B cell (primary cell): Measurements from ENCODE around the gene SPRR1A. TPM values are rescaled to one million over a fixed set of nuclear protein-coding genes. Genes with fewer than 3 reads are reported as not detected.

Experiments
- ATAC-seq: fragments of 200-7000 bp; cut with Tn5 transposase; one replicate; pipeline ENCODE4 v1.10.0; 2021; ENCODE audit warnings: low read depth, mild to moderate bottlenecking, moderate number of reproducible peaks, moderate library complexity
- CTCF ChIA-PET: fragments of 350-600 bp; sonication (Branson Sonifier 250); formaldehyde crosslinking; loops from one replicate; lab custom pipeline; 2021; ENCODE audit warnings: antibody characterized with exemption, inconsistent platforms; lab: Charles Lee
- POLR2A ChIA-PET: fragments of 350-600 bp; sonication (Branson Sonifier 250); formaldehyde crosslinking; loops from one replicate; lab custom pipeline; 2021; ENCODE audit warnings: antibody characterized with exemption; lab: Charles Lee
- DNase-seq: peaks from one replicate; pipeline ENCODE4 v3.0.0; 2013
- H2AFZ ChIP-seq: 2 replicates; pipeline ENCODE4 v1.6.1; 2012; ENCODE audit warnings: mild to moderate bottlenecking, low read depth, low read length; ENCODE audit not compliant: insufficient read depth, poor library complexity, severe bottlenecking
- H3K27ac ChIP-seq, 2 donors: 1 replicate in 1 of 2; 2 replicates in 1 of 2; pipeline ENCODE4 v1.5.1; 2012 to 2013; ENCODE audit warnings: low read length in 2 of 2, mild to moderate bottlenecking in 2 of 2, moderate library complexity in 1 of 2
- H3K27me3 ChIP-seq, 4 experiments: fragments of 200-600 bp in 1 of 4; sonication (generic) in 1 of 4; replicated peaks in 1 of 4; 1 replicate in 2 of 4; 2 replicates in 2 of 4; pipeline versions ENCODE4 v1.6.1 to v1.7.0; 2013 to 2016; ENCODE audit warnings: low read length in 3 of 4, mild to moderate bottlenecking in 2 of 4, mixed read lengths in 1 of 4, moderate library complexity in 1 of 4; ENCODE audit not compliant: insufficient read depth in 4 of 4, control insufficient read depth in 3 of 4; ENCODE audit errors: control extremely low read depth in 1 of 4
- H3K36me3 ChIP-seq, 2 experiments: replicated peaks in 1 of 2; 1 replicate in 1 of 2; 2 replicates in 1 of 2; pipeline versions ENCODE4 v1.6.1 to v1.7.1; 2013; ENCODE audit warnings: low read length in 1 of 2; ENCODE audit not compliant: insufficient read depth in 2 of 2, control insufficient read depth in 1 of 2; ENCODE audit errors: control extremely low read depth in 1 of 2, extremely low read depth in 1 of 2
- H3K4me1 ChIP-seq, 2 donors: fragments of 200-600 bp in 1 of 2; sonication (generic) in 1 of 2; 1 replicate in 1 of 2; 2 replicates in 1 of 2; pipeline versions ENCODE4 v1.5.1 to v1.6.1; 2013 to 2017; ENCODE audit warnings: low read length in 2 of 2; ENCODE audit not compliant: control insufficient read depth in 2 of 2, insufficient read depth in 2 of 2
- H3K4me2 ChIP-seq: replicated peaks from 2 replicates; pipeline ENCODE3; 2012; ENCODE audit warnings: mild to moderate bottlenecking, low read depth, low read length; ENCODE audit not compliant: poor library complexity, severe bottlenecking
- H3K4me3 ChIP-seq, 5 experiments: fragments of 200-600 bp in 1 of 5; sonication (generic) in 1 of 5; 1 replicate in 3 of 5; 2 replicates in 2 of 5; pipeline versions ENCODE4 v1.5.1 to v1.7.0; 2011 to 2016; ENCODE audit warnings: low read length in 4 of 5, mild to moderate bottlenecking in 4 of 5, low read depth in 2 of 5, control low read depth in 1 of 5, moderate library complexity in 1 of 5; ENCODE audit not compliant: insufficient read depth in 1 of 5; ENCODE audit errors: control extremely low read depth in 1 of 5, extremely low read depth in 1 of 5
- H3K79me2 ChIP-seq: fragments of 200-600 bp; sonication (generic); one replicate; pipeline ENCODE4 v1.6.0; 2016; ENCODE audit warnings: low read length; ENCODE audit not compliant: control insufficient read depth, insufficient read depth
- H3K9ac ChIP-seq: fragments of 200-600 bp; sonication (generic); 2 replicates; pipeline ENCODE4 v1.6.1; 2017; ENCODE audit warnings: mild to moderate bottlenecking, low read length, moderate library complexity
- H3K9me3 ChIP-seq, 3 donors: one replicate each; pipeline versions ENCODE4 v1.6.1 to v1.7.1; 2013; ENCODE audit warnings: low read length in 2 of 3; ENCODE audit not compliant: control insufficient read depth in 2 of 3, insufficient read depth in 1 of 3; ENCODE audit errors: control extremely low read depth in 1 of 3
- H4K20me1 ChIP-seq: 2 replicates; pipeline ENCODE4 v1.6.0; 2012; ENCODE audit warnings: mild to moderate bottlenecking, low read length; ENCODE audit not compliant: insufficient read depth, control insufficient read depth, poor library complexity, severe bottlenecking
- H3K27ac Mint-ChIP-seq: one replicate; pipeline ENCODE4 v1.8.0; 2021; ENCODE audit warnings: mixed read lengths
- H3K27me3 Mint-ChIP-seq: one replicate; pipeline ENCODE4 v1.8.0; 2021; ENCODE audit warnings: mixed read lengths
- H3K4me1 Mint-ChIP-seq: one replicate; pipeline ENCODE4 v1.8.0; 2021; ENCODE audit warnings: mixed read lengths
- H3K4me3 Mint-ChIP-seq: one replicate; pipeline ENCODE4 v1.8.0; 2021; ENCODE audit warnings: mixed read lengths
- H3K9me3 Mint-ChIP-seq: one replicate; pipeline ENCODE4 v1.8.0; 2022; ENCODE audit warnings: mixed read lengths; ENCODE audit not compliant: insufficient read depth
- CTCF ChIP-seq: fragments of 200-600 bp; IDR thresholded peaks from one replicate; pipeline ENCODE4 v1.8.0; 2022; ENCODE audit warnings: antibody characterized with exemption, mild to moderate bottlenecking
- EZH2 ChIP-seq: IDR thresholded peaks from 2 replicates; pipeline ENCODE4 v1.6.1; 2012; ENCODE audit warnings: borderline replicate concordance, low read depth, mild to moderate bottlenecking, moderate library complexity, low read length; ENCODE audit not compliant: insufficient read depth, poor library complexity, severe bottlenecking
- WGBS: methylation state at CpG from one replicate; pipeline ENCODE4 v1.1.5; 2013; ENCODE audit warnings: missing lambda C conversion rate; ENCODE audit not compliant: insufficient coverage; 5-methylcytosine and 5-hydroxymethylcytosine counted together
- intact Hi-C: fragments of 100-400 bp; cut with micrococcal nuclease; formaldehyde crosslinking; loops from one replicate; pipeline ENCODE4 v1.10.0; 2022
- polyA plus RNA-seq: library from polyadenylated mRNA; depleted of rRNA; stranded (reverse); fragments of >200 nt; gene quantifications from 2 replicates; pipeline ENCODE4 v1.2.3, GENCODE V29; 2012
- total RNA-seq, 2 donors: library from RNA; stranded (reverse); fragments of 120-200 nt in 1 of 2; gene quantifications; 1 replicate in 1 of 2; 2 replicates in 1 of 2; pipeline versions ENCODE4 v1.2.3 to v1.2.4, GENCODE V29; 2013 to 2022

SPRR1A gene
- total and polyA plus RNA-seq, 2 donors (not counting 1 experiment from before 2014, with no cell fraction given): not detected

- POLR2A ChIA-PET: no interaction called here
- intact Hi-C loops: no loop called here
Observed at GRCh38 chr1:152970495-152970894, 13.4 kb upstream of the SPRR1A start, which contains the start of gene SPRR4. SPRR4 (plus strand) TSS chr1:152970648; CDS start chr1:152971891, 1,243 bp downstream.

More at GRCh38 chr1:152970495-152970894, 13.4 kb upstream of the SPRR1A start, which contains the start of gene SPRR4:
- Histone ChIP-seq H3K4me1 (no peaks in the 10 kb centered on the region), H3K27me3 (peaks cover 0 to 6% (median 2%) of the 10 kb centered on the region in 4 experiments), H3K36me3 (no peaks in the 10 kb centered on the region), H4K20me1 (no peaks in the 10 kb centered on the region), H3K9me3 (no peaks in the 10 kb centered on the region), H3K9ac (no peak within 1 kb of the TSS), H2AFZ (no peak within 1 kb of the TSS), H3K4me2 (no peak within 1 kb of the TSS), H3K27ac (no peak within 1 kb of the TSS), H3K79me2 (no peaks in the 10 kb centered on the region), H3K4me3 (no peak within 1 kb of the TSS)
- ATAC-seq: no peak
- Mint-ChIP-seq H3K27me3 (peaks cover 28% of the 10 kb centered on the region), H3K9me3 (no peaks in the 10 kb centered on the region), H3K4me1 (no peaks in the 10 kb centered on the region), H3K4me3 (no peak within 1 kb of the TSS), H3K27ac (no peak within 1 kb of the TSS)
- TF ChIP-seq EZH2 (no peak), CTCF (no peak)
- CTCF ChIA-PET: no interaction called here
- no peak for DNase-seq
- WGBS: 74% methylated on average over 2 of the region's 6 CpGs
